HG03354 (cell line): ENCODE measurements around the gene HNRNPR.
"Not testable (repeated sequence)": the region's sequence is repeated elsewhere in the genome, so short reads cannot be mapped to it uniquely, and the experiment has no call there.

Source experiments
- ATAC-seq: cut with Tn5 transposase; IDR thresholded peaks from one replicate; pipeline ENCODE4 v1.9.1; 2021; ENCODE audit warnings: mild to moderate bottlenecking; ENCODE audit not compliant: unreplicated experiment, poor library complexity, severe bottlenecking

Gene HNRNPR

DNA sequence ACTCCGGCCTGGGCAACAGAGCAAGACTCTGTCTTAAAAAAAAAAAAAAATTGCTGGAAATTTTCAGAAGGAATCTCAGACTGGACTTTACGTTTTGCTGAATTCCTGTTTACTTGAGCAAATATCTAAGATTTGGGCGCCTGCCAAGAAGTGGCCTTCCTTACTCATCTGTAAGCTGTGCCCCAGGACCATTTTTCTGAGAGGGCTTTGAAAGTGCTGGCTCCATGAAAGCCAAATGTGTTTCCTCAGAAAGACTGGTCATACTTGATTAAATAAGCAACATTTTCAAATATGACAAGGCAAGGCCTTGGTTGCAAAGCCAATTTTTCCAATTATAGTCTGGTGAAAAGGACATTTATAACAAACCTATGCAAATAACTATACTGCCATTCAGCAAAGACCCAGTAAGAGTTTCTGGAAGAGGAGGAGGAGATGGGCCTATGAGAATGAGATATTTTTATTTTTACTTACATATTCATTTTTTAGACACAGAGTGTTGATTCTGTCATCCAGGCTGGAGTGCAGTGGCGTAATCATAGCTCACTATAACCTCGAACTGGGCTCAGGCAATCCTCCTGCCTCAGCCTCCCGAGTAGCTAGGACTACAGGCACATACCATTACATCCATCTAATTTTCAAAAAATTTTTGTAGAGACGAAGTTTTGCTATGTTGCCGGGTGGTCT lies 70.5 kb downstream of the HNRNPR start:
- ATAC-seq, result no peak

DNA sequence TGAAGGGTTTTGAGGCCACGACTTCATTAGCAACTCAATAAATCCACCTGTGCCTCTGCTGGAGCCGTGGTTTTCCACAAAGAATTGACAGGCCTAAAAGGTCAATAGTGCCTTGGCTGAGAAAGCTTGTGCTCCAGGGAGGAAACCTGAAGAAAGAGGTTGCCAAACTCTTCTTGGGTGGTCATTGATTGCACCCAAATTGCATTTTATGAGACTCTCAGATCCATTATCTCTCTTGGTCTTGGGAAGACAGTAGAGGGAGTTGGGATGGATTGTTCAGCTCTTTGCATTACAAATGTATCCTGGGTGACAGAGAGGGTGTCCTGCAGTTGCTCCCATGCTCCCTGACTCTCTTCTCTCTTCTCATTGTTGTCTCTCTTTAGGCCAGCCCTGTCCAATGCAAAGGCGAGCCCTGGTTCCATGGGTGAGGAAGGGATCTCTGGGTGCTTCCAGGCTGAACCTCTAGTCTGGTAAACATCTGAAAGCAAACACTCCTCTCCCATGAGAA lies 80.7 kb downstream of the HNRNPR start:
- ATAC-seq, result no peak

DNA sequence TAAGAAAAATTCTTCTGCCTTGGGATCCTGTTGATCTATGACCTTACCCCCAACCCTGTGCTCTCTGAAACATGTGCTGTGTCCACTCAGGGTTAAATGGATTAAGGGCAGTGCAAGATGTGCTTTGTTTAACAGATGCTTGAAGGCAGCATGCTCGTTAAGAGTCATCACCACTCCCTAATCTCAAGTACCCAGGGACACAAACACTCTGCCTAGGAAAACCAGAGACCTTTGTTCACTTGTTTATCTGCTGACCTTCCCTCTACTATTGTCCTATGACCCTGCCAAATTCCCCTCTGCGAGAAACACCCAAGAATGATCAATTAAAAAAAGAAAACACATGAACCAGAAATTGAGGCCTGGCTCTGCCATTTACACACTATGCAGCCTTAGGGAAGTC lies 86.0 kb downstream of the HNRNPR start:
- ATAC-seq, result not testable (repeated sequence)

DNA sequence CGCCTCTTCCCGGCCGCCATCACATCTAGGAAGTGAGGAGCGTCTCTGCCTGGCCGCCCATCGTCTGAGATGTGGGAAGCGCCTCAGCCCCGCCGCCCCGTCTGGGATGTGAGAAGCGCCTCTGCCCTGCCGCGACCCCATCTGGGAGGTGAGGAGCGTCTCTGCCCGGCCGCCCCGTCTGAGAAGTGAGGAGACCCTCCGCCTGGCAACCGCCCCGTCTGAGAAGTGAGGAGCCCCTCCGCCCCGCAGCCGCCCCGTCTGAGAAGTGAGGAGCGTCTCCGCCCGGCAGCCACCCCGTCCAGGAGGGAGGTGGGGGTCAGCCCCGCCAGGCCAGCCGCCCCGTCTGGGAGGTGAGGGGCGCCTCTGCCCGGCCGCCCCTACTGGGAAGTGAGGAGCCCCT lies 86.7 kb downstream of the HNRNPR start:
- not testable (repeated sequence) for ATAC-seq
